Measurements from ENCODE around the gene TOX3.

TOX3 gene

GRCh38 chr16:52543654-52544053, 3.3 kb downstream of the TOX3 start:
- H3K4me1 ChIP-seq, result peaks cover 0 to 23% (median 18%) of the 10 kb centered on the region in 4 donors
- peaks cover 0 to 54% of the 10 kb centered on the region in 2 donors for H3K27me3 ChIP-seq
- intact Hi-C loops (cut with DNase I; ENCODE audit: low total_unique reads), result no loop called here
- TF ChIP-seq, protein P1, sequence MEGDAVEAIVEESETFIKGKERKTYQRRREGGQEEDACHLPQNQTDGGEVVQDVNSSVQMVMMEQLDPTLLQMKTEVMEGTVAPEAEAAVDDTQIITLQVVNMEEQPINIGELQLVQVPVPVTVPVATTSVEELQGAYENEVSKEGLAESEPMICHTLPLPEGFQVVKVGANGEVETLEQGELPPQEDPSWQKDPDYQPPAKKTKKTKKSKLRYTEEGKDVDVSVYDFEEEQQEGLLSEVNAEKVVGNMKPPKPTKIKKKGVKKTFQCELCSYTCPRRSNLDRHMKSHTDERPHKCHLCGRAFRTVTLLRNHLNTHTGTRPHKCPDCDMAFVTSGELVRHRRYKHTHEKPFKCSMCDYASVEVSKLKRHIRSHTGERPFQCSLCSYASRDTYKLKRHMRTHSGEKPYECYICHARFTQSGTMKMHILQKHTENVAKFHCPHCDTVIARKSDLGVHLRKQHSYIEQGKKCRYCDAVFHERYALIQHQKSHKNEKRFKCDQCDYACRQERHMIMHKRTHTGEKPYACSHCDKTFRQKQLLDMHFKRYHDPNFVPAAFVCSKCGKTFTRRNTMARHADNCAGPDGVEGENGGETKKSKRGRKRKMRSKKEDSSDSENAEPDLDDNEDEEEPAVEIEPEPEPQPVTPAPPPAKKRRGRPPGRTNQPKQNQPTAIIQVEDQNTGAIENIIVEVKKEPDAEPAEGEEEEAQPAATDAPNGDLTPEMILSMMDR (IDR thresholded peaks at IDR 0.05), result no peak
- no peak overlapping the region for H3K4me3 ChIP-seq
- no peaks in the 10 kb centered on the region for H3K9me3 ChIP-seq
- H3K27ac ChIP-seq, result no peak overlapping the region
- DNase-seq, result no peak
- H3K36me3 ChIP-seq, result no peaks in the 10 kb centered on the region

- TF ChIP-seq, protein P1 (IDR thresholded peaks at IDR 0.05), result no peak
- no peak for DNase-seq
- peaks cover 0 to 10% (median 8%) of the 10 kb centered on the region in 4 donors for H3K4me1 ChIP-seq
- H3K27me3 ChIP-seq, result peaks cover 0 to 31% of the 10 kb centered on the region in 2 donors
- H3K4me3 ChIP-seq, result no peak overlapping the region
- no peak overlapping the region for H3K27ac ChIP-seq
- no peaks in the 10 kb centered on the region for H3K9me3 ChIP-seq
- intact Hi-C loops (cut with DNase I; ENCODE audit: low total_unique reads), result no loop called here
- no peaks in the 10 kb centered on the region for H3K36me3 ChIP-seq
Measured at GRCh38 chr16:52540910-52541309, 6.0 kb downstream of the TOX3 start.

- H3K4me1 ChIP-seq, result no peaks in the 10 kb centered on the region
- intact Hi-C loops (cut with DNase I; ENCODE audit: low total_unique reads), result no loop called here
- no peak for DNase-seq
- H3K36me3 ChIP-seq, result no peaks in the 10 kb centered on the region
- H3K27me3 ChIP-seq, result peaks cover 0 to 13% of the 10 kb centered on the region in 2 donors
- H3K9me3 ChIP-seq, result no peaks in the 10 kb centered on the region
- TF ChIP-seq, protein P1 (IDR thresholded peaks at IDR 0.05), result no peak
- H3K4me3 ChIP-seq, result no peak overlapping the region
- no peak overlapping the region for H3K27ac ChIP-seq
Measured at GRCh38 chr16:52539191-52539590, 7.8 kb downstream of the TOX3 start.

DNA sequence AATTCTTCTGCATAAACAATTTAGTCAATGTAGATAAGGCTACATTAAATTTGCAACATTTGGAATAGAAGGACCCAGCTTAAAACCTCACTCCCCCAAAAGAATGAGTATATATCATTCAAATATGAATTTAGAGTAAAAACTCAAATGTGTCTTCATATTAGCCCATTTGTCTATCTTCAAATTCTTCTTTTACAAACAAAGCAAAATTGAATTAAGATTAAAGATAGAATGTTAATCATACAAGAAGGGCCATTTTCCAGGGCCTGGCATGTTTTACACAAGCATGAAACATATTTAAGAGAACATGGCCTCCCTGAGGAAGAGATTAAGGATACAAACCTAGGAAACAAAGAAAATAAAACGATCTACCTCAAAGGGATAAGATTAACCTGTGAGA, 8.4 kb downstream of the TOX3 start:
- no peak for DNase-seq
- H3K4me3 ChIP-seq, result no peak overlapping the region
- TF ChIP-seq, protein P1 (IDR thresholded peaks at IDR 0.05), result no peak
- H3K27ac ChIP-seq, result no peak overlapping the region
- intact Hi-C loops (cut with DNase I; ENCODE audit: low total_unique reads), result no loop called here
- no peaks in the 10 kb centered on the region for H3K9me3 ChIP-seq
- peaks cover 0 to 7% of the 10 kb centered on the region in 2 donors for H3K27me3 ChIP-seq
- no peaks in the 10 kb centered on the region for H3K36me3 ChIP-seq
- no peaks in the 10 kb centered on the region for H3K4me1 ChIP-seq

- DNase-seq, result no peak
- intact Hi-C loops (cut with DNase I; ENCODE audit: low total_unique reads), result no loop called here
- H3K27me3 ChIP-seq, result peaks cover 0 to 3% of the 10 kb centered on the region in 2 donors
- H3K9me3 ChIP-seq, result no peaks in the 10 kb centered on the region
- TF ChIP-seq, protein P1 (IDR thresholded peaks at IDR 0.05), result no peak
- H3K4me3 ChIP-seq, result no peak overlapping the region
- H3K27ac ChIP-seq, result no peak overlapping the region
- no peaks in the 10 kb centered on the region for H3K4me1 ChIP-seq
- no peaks in the 10 kb centered on the region for H3K36me3 ChIP-seq
Measured at GRCh38 chr16:52537516-52537915, 9.4 kb downstream of the TOX3 start.

- Histone ChIP-seq H3K4me1 (no peaks in the 10 kb centered on the region), H3K27me3 (no peaks in the 10 kb centered on the region), H3K27ac (no peak overlapping the region), H3K4me3 (no peak overlapping the region), H3K9me3 (no peaks in the 10 kb centered on the region), H3K36me3 (no peaks in the 10 kb centered on the region)
- intact Hi-C loops (cut with DNase I; ENCODE audit: low total_unique reads), result no loop called here
- DNase-seq, result no peak
- TF ChIP-seq, protein P1 (IDR thresholded peaks at IDR 0.05), result no peak
Measured at GRCh38 chr16:52535076-52535475, 11.9 kb downstream of the TOX3 start.
